ENCODE results near the gene GRAMD1B.
A peak's percentile ranks its signal among the peaks of the same experiment; 100 is the strongest.

The GRAMD1B gene

GRCh38 chr11:123653483-123653826, 223.4 kb downstream of the GRAMD1B start:
- DNase-seq, result no peak

GRCh38 chr11:123653827-123654565, 223.9 kb downstream of the GRAMD1B start:
- peak; percentile 40 for DNase-seq

DNA sequence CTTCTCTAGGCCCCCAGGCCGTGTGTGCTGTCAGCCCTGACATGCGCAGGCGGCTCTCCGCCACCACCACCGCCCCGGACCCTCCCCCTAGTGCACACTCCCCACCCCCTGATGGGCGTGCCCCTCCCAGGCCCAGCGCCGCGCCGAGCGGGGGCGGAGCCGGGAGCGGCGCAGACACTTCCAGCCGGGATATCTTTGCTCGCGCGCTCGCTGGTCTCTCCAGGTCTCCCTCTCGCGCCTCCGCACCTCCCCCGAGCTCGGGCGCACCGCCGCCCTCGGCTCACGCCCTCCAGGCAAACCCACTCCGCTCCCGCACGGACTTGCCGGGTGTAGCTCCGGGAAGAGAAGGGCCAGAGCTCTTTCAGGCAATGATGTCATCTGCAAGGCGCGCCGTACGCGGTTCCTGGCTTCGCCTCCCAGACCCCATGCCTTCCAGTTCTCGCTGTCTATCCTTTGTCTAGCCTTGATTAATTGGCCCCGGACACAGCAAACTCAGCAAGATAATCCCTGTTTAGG, 224.6 kb downstream of the GRAMD1B start, which contains the start of gene SCN3B:
Gene SCN3B (minus strand): TSS at position 59 of the 516 bp plus-strand sequence. CDS start 823 bp downstream, outside the sequence.
- peak; percentile 28 for DNase-seq

GRCh38 chr11:123659311-123659710, 229.2 kb downstream of the GRAMD1B start:
- DNase-seq, result no peak

- DNase-seq, result peak; percentile 14
Measured at GRCh38 chr11:123659965-123660364, 229.9 kb downstream of the GRAMD1B start.

DNA sequence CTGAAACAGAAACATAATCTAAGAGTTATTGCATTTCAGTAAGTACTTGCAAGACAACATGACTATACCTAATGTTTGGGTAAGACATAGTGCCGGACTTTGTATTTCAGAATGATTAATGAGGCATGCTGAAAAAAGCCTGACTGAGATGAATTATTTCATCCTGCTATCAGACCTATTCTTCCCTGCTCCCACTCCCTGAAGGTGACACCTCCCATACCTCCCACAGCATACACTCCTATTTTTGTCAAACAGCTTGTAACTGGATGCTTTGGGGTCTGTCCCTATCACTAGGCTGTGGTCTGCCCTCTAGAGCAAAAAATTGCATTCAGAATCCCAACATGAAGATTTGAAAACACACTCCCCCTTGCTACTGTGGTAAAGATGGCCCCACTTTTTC, 235.2 kb downstream of the GRAMD1B start:
- DNase-seq, result no peak

- no peak for DNase-seq
Measured at GRCh38 chr11:123670081-123670480, 240.0 kb downstream of the GRAMD1B start.

DNA sequence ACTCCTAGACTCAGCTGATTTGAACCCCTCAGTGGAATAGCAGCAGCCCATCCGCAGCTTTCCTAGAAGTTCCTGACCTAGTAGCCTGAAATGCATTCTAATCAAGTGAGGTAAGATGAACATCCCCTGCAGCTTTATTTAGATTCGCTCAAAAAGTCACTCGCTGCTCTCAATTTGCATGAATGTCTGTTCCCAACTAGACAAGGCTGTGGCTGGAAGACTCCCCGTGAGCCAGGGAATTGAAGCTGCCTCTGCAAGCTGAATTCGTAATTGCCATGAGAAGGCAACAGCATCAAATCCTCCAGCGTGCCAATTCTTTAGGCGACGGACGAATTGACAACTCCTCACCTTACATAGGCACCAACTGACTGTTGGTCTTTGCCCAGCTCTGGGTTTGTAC, 241.5 kb downstream of the GRAMD1B start:
- no peak for DNase-seq

DNA sequence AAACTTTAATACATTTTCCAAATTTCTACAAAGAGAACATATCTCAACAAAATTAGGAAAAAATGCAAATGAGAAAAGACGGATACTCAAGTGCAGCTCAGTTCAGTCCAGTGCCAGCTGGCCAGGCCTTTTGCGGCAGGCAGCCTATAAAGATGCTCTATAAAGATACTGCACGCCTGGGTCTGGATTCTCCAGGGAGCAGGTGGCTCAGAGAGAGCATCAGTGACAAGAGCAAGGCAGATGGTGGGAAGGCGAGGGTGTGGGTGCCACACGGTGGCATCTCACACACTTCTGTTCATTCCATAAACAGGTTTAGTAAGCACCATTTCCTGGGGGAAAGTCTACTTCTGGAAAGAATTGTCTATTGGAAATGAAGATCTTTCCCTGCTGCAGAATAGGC, 242.5 kb downstream of the GRAMD1B start:
- DNase-seq, result no peak

GRCh38 chr11:123674297-123674696, 244.2 kb downstream of the GRAMD1B start:
- DNase-seq, result no peak
